Vagina (tissue), 2 donors: Measurements from ENCODE around the gene PCDHGA1.

Experiments used
- CTCF ChIP-seq, 3 experiments: fragments of 450-650 bp in 2 of 3; fragments of 200-600 bp in 1 of 3; sonication (generic) in 1 of 3; IDR thresholded peaks; one replicate each; pipeline ENCODE4 v1.5.1; 2017 to 2019; ENCODE audit warnings: antibody characterized with exemption in 3 of 3, mild to moderate bottlenecking in 2 of 3, moderate library complexity in 2 of 3
- POLR2A ChIP-seq, 2 donors: fragments of 450-650 bp; IDR thresholded peaks; one replicate each; pipeline ENCODE4 v1.6.1; 2017; ENCODE audit warnings: antibody characterized with exemption in 2 of 2, mild to moderate bottlenecking in 2 of 2, moderate library complexity in 2 of 2
- POLR2AphosphoS5 ChIP-seq, 2 donors: sonication (generic); formaldehyde crosslinking; IDR thresholded peaks; one replicate each; pipeline ENCODE4 v1.9.0; 2017; ENCODE audit warnings: antibody characterized with exemption in 2 of 2, mild to moderate bottlenecking in 2 of 2, low read depth in 1 of 2; ENCODE audit not compliant: insufficient read depth in 1 of 2

GRCh38 chr5:141479776-141480175 is 149.5 kb downstream of the PCDHGA1 start:
- TF ChIP-seq CTCF (IDR thresholded peaks at IDR 0.05), result no peak
- TF ChIP-seq POLR2AphosphoS5 (IDR thresholded peaks at IDR 0.05; ENCODE audit: insufficient read depth in 1 of 2, low read depth in 1 of 2), result no peak
- no peak for TF ChIP-seq POLR2A (IDR thresholded peaks at IDR 0.05)
